ENCODE data around the gene MSL3. TPM values are rescaled to one million over a fixed set of nuclear protein-coding genes. Genes with fewer than 3 reads are reported as not detected.

The MSL3 gene
- total RNA-seq, 1 donor: 22.4 TPM

- DNase-seq (ENCODE audit: low read depth in 2 of 3, low spot score in 2 of 3): peak in 1 of 3 donors; percentile 0
These were observed 1.1 kb downstream of the MSL3 start for GRCh38 chrX:11759172-11759460.

DNA sequence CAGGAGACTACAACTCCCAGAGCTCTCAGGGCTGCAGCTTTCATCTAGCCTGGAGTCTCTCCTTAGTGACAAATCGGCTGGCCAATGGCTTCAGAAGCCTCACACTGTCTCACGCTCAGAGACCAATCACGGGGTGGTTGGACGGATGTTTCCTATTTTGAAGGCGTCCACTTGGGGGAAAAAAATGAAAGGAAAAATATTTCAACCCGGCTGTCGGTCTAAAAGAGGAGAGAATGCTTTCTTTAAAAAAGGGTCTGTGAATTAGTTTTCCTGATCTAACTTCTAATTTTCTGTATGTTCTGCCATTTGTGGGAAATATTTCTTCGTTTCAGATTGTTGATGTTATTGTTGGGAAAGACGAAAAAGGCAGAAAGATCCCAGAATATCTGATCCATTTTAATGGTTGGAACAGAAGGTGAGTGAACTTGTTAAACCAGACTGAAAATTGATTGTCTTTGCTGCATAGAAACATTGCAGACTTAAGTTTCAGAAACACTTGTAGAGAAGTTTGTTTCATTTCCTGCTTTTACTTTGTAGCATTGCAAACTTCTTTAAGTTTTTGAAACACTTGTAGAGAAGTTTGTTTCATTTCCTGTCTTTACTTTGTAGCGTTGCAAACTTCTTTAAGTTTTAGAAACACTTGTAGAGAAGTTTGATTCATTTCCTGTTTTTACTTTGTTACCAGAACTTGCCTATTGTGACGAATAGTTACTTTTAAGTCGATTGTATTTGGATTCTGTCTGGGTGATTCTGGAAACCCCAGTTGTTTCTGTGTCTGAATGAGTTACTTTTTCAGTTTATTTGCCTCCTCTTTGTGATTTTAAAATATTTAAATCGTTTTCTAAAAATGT is 1.6 kb downstream of the MSL3 start:
- DNase-seq (ENCODE audit: low read depth in 2 of 3, low spot score in 2 of 3): peak; percentile 59 to 88 (median 80)

DNA sequence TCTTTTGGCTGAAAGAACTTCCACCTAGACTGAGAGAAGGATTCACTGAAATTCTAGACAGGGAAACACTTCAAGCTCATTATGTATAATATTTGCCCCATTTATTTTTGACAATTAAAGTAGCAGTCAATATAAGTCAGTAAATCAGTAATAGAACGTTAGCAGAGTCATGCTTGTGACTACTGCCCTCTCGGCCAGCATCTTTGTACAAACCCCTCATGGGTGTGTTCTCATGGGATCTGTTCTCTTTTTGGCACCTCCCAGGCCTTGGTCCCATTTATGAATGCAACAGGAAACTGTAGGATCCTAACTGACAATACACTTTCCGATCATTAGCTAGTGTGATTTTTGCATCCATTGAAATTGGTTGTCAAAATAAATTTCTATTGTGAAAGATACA is 2.9 kb downstream of the MSL3 start:
- no peak for DNase-seq (ENCODE audit: low read depth in 2 of 3, low spot score in 2 of 3)

GRCh38 chrX:11764602-11765067 is 6.6 kb downstream of the MSL3 start:
- DNase-seq (ENCODE audit: low read depth in 2 of 3, low spot score in 2 of 3): no peak

GRCh38 chrX:11765449-11765848 is 7.4 kb downstream of the MSL3 start:
- DNase-seq (ENCODE audit: low read depth in 2 of 3, low spot score in 2 of 3): no peak

DNA sequence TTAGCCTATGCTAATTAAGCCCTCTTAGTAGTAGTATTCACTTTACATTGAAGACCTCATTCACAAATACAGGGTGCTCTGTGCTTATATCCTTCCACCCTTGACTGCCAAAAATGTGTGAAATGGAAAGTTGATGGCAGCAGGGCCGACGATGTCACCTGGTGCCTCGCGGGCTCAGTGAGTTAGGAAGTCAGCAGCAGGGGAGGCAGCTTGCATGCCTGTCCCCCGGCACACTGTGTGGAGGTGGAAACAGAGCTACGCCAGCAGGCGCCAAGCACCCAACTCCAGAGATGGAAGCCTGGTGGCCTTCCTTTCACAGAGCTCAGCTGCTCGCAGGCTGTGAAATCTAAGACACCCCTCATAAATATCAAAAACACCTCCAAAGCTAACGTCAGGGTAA is 8.4 kb downstream of the MSL3 start:
- no peak for DNase-seq (ENCODE audit: low read depth in 2 of 3, low spot score in 2 of 3)

DNA sequence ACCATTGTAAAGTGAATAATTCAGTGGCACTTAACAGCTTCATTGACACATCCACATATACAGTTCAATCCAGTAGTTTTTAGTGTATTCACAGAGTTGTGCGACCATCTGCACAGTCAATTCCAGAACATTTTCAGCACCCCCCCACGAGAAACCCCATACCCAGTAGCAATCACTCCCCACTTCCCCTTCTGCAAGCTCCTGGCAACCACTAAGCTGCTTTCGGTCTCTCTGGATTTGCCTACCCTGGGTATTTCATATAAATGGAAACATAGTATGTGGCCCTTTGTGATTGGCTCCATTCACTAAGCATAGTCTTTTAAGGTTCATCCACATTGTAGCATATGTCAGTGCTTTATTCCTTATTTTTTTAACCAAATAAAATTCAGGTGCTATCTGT is 10.0 kb downstream of the MSL3 start:
- DNase-seq (ENCODE audit: low read depth in 2 of 3, low spot score in 2 of 3): no peak

DNA sequence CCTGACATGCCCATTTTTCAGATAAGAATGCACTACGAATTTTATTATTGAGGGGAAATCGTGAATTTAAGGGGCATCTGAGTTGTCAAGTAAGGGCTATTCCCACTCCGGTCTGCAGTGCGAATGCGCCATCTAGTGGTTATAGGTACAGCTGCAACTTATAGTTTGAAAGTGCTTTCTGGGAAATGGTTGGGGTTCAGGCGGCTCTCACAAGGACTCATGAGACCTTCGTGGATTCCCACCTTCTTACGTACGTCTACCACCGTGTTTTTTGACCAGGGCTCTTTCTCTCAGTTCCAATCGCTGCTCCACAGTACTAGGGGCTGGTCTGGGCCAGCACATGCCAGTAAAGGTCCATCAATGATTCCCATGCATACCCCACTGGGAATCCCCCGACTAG is 12.3 kb downstream of the MSL3 start:
- DNase-seq (ENCODE audit: low read depth in 2 of 3, low spot score in 2 of 3): peak in 2 of 3 donors; percentile 44 to 69

DNA sequence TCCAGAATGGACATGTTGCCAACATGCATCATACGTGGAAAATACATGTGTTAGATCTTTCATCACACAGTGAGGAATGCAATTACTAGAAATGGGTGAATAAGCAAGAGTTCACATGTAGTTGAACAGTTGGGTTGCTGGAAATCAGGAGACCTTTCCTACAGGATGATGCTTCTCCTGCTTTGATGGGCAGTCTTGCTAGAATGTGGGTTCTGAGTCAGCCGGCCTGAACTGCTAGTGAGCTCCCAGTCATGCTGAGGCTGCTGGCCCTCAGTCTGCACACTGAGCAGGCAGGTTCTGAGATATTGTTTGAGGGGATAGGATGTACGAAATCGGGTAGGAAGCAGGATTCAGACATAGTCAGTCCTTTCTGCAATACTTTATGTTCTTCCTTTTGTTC is 20.2 kb downstream of the MSL3 start:
- DNase-seq (ENCODE audit: low read depth in 2 of 3, low spot score in 2 of 3): no peak

- DNase-seq (ENCODE audit: low read depth in 2 of 3, low spot score in 2 of 3): no peak
These were observed 23.1 kb downstream of the MSL3 start for GRCh38 chrX:11781133-11781532.

- no peak for DNase-seq (ENCODE audit: low read depth in 2 of 3, low spot score in 2 of 3)
These were observed 23.8 kb downstream of the MSL3 start for GRCh38 chrX:11781734-11782370.

DNA sequence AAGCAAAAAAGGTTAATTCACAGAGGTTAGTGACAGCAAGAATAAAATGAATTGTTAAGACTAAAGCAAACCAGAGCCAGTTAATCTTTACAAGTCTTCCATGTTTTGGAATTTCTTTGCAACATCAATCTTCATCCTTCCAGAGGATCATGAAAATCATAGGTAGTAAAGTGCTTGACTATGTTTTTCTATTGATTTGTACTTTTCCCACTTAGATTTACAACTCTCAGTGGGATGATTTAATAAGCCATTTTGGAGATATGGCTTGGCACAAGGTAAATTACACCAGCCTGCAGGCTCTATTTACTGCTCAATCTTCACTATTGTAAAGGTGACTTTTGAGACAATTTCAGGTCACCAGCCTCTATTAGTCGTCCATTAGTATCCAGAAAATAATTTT is 26.5 kb downstream of the MSL3 start:
- DNase-seq (ENCODE audit: low read depth in 2 of 3, low spot score in 2 of 3): no peak

- DNase-seq (ENCODE audit: low read depth in 2 of 3, low spot score in 2 of 3): no peak
These were observed 28.8 kb downstream of the MSL3 start for GRCh38 chrX:11786862-11787261.

DNA sequence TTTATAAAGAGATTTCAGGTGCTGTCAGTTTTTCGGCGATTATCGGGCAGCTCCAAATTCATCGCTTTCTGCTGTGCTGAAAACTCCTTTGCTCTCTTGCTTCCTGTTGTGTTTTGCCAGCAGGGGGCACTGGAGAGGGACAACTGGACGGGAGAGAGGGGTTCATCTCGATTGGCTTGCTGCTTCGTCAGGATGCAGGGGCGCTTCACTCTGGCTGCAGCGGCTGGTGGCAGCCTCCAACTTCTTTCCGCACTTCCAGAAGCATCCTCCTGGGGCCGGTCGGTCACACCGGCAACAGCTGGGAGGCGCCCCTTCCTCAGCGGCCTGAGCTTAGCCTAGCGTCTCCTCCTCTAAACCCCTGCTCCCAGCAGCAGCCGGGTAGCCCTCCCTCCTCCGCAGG is 29.5 kb downstream of the MSL3 start:
- peak in 2 of 3 donors; percentile 62 to 80 for DNase-seq (ENCODE audit: low read depth in 2 of 3, low spot score in 2 of 3)

- DNase-seq (ENCODE audit: low read depth in 2 of 3, low spot score in 2 of 3): no peak
These were observed 31.8 kb downstream of the MSL3 start for GRCh38 chrX:11789809-11790208.

DNA sequence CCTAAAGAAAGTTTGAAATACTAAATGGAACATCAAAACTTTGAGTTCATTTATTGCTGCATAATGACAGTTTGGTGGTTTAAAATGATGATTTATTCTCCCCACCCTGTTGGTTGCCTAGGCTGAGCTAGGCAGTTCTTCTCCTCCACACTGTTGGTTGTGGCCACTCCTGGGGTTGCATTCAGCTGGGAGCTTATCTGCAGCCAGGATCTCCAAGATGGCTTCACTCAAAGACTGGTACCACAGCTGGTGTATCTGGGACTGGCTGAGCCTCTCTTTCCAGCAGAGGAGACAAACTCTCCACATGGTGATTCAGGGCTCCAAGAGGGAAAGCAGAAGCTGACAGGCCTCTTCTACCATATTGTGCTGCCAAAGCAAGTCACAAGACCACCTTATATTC is 33.1 kb downstream of the MSL3 start:
- DNase-seq (ENCODE audit: low read depth in 2 of 3, low spot score in 2 of 3): peak in 1 of 3 donors; percentile 15

- DNase-seq (ENCODE audit: low read depth in 2 of 3, low spot score in 2 of 3): no peak
These were observed 33.5 kb downstream of the MSL3 start for GRCh38 chrX:11791537-11791936.

DNA sequence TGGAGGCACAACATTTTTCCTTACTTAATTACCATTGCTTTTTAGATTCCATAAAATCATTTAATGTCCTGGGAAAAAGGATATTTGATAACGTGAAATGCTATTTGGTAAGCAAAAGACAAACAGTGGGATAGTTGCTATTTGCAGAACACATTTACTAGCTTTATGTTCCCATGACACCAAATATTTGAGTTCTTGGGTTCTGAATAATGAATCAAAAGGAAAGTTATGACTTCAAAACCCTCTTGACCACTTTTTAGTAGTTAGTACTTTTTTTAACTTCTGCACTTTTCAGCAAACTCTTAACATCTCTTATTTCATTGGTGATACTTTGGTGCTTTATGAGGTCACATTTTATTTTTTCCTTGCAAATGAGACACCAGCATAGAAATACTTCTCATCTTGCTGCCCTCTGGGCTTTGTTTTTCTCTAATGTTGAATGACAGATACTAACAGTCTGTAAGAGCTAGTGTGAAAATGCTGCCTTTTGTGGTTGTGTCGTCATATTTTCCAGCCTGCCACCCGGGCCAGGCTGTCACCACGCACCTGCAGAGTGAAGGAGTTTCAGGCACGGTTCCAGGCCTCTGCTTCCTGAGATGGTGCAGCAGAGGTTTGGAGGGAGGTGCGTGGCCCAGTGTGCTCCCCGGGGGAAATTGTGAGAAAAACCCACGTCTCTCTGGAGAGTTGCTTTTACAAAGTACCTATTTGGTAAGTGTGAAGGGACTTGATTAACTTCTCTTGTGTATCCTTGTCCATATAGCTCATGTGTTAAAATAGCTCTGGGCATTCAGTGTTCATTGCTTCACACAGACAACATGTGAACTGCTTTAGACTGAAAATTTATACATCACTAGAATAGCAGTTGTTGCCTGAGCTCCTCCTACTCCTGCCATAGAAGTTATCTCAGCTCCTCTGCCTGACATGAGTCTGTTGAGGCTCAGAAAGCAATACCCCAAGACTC is 34.7 kb downstream of the MSL3 start:
- DNase-seq (ENCODE audit: low read depth in 2 of 3, low spot score in 2 of 3): peak in 2 of 3 donors; percentile 57 to 89

DNA sequence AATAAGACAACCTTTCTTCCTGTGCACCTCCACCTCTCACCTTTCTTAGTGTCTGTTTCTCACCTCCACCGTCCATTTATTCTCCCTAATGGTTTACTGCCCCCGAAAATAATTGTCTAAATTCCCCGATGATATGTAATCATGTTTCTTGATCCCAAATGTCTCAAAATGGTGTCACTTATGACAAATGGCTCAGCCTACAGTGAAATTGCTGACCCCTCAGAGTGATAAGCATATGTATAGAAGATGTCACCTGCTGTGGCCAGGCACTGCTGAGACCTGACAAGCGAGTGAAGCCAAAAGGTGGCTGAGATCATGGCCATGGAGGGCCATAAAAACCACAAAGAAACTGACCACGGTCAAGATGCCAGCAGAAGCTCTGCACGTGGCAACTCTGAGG is 35.7 kb downstream of the MSL3 start:
- DNase-seq (ENCODE audit: low read depth in 2 of 3, low spot score in 2 of 3): no peak

GRCh38 chrX:11813341-11813740 is 55.3 kb downstream of the MSL3 start:
- peak in 1 of 3 donors; percentile 51 for DNase-seq (ENCODE audit: low read depth in 2 of 3, low spot score in 2 of 3)

All from hematopoietic multipotent progenitor cell (in vitro differentiated cells).